NCI-H2196 (cell line): Measurements from ENCODE around the gene ADCY5.
A peak's percentile ranks its signal among the peaks of the same experiment; 100 is the strongest.

Source experiments
- DNase-seq: peaks from one replicate; lab custom pipeline; 2025; ENCODE audit not compliant: unreplicated experiment; lab: John Stamatoyannopoulos, UW

ADCY5 gene

DNA sequence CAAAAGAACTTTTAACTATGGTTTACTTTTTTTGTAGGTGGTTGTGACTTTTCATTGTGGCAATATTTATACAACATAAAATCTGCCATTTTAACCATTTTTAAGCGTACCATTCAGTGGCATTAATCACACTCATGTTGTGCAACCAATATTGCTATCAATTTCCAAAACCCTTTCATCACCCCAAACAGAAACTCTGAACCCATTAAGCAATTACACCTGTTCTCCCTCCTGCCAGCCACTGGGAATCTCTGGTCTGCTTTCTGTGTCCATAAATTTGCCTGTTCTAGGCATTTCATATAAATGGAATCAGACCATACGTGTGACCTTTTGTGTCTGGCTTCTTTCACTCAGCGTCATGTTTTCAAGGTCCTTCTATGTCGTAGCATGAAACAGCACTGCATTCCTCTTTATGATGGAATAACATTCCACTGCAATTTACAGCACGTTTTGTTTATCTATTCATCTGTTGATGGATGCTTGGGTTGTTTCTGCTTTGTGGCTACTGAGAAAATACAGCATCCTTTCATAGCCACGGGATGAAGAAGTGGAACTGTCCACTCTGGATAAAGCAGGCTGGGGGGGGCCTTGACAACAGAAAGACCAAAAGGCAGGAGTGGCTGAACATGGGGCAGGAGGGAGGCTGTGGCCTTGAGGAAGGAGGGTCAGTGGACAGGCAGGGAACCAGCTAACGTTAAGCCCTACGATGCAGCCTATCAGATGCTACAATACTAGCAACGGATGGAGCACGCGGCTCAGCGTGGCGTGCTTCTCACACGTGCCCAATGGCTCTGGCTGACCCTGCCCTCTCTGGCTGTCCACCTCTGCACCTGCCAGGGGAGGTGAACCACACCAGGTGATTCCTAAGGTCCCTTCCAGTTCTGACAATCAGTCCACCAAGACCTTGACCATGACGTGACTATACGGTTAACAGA, 136.3 kb downstream of the ADCY5 start:
- no peak for DNase-seq

DNA sequence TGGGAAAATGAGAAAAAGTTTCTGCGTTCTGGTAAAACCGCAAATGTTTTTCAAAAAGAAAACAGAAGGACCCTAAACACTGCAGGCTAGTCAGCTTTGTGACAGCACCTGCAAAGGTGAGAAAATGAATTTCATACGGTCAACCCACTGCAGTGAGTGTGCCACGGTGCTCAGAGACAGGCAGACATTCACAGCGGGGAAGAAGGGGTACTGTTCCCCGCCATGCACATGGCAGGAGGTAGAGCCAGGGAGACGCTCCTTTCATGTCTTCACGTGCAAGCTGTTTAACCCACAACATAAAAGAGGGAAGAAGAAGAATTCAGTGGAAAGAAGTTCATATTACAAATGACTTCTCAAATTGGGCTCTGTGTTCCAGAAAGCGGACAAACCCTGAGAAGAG, 137.7 kb downstream of the ADCY5 start:
- no peak for DNase-seq

- peak; percentile 20 for DNase-seq
Observed at GRCh38 chr3:123310741-123311140, 138.1 kb downstream of the ADCY5 start.

DNA sequence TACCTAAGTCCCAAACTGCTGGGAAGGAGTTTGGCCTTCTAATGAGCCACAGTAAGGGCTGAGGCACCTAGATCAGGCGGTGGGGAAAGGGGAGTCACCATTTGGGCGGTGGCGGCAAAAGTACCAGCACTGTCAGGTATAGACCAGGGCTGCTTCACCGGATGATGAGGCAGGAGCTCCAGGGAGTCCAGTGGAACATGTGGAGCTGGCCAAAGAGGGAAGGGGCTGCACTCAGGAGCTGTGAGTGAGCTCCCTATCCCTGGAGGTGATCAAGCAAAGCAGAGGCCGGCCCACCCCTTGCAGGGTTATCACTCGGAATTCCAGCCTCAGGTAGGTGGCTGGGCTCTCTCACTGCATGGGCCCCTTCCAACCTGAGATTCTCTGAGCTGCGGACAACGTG, 138.7 kb downstream of the ADCY5 start:
- DNase-seq, result no peak

- no peak for DNase-seq
Observed at GRCh38 chr3:123307064-123307463, 141.8 kb downstream of the ADCY5 start.

DNA sequence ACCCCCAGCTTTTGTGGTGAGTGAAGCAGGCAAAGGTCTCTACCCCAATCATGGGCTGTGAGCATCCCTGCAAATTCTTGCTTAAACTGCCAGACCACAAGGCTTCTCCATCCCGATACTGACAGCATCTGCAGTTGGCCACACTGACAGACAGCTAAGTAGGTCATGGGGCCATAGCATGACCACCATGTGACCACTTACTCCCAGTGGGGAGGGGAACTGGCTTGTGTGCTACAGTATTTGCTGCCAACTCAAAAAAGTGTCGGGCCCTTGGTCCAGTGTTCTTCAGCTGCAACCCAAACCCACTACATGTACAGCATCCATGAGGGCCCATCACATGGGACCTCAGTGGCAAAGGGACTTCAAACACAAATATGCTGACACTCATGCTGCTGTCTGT, 143.7 kb downstream of the ADCY5 start:
- DNase-seq, result no peak

DNA sequence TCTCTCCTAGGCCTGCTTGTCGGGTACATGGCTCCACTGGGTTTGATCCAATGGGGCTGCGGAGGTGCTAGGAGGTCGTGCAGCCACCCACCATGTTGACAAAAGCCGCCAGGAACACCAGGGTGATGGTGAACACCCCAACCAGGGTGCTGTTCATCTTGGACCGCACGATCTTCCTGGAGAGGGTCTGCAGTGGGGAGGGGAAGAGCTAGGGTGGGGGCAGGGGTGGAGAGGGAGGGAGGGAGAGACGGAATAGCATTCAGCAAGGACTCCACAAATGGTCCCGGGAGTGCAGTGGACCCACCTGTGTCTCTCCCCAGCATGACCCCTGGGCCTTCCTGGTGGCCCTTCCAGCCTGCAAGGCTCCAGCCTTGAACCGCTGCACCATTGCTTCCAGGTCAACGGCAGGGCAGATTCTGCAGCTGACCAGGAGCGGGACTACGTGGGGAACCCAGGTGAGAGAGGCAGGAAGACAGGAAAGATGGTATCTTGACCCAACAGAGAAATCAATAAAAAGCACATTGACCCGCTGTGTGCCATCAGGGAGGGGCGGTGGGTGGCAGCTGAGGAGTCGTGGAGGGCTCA, 144.8 kb downstream of the ADCY5 start:
- no peak for DNase-seq

DNA sequence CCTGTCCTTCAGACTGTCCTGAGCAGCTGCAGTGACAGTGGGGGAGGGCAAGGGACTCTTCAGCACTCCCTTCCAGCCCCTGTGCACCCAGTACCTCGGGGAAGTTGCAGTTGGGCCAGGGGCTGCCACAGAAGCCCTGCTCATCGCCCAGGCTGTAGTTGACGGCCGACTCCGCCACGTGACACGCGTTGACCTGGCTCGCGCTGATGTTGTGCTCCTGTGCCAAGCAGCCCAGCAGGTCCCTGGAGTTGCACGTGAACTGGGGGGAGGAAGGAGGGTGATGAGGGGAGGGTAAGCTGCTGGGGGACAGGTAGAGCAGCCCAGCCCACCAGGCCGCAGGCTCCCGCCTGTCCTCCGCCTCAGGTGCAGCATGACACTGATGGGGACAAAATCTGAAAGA, 145.9 kb downstream of the ADCY5 start:
- DNase-seq, result no peak

- DNase-seq, result no peak
Observed at GRCh38 chr3:123301331-123302184, 147.3 kb downstream of the ADCY5 start.

DNA sequence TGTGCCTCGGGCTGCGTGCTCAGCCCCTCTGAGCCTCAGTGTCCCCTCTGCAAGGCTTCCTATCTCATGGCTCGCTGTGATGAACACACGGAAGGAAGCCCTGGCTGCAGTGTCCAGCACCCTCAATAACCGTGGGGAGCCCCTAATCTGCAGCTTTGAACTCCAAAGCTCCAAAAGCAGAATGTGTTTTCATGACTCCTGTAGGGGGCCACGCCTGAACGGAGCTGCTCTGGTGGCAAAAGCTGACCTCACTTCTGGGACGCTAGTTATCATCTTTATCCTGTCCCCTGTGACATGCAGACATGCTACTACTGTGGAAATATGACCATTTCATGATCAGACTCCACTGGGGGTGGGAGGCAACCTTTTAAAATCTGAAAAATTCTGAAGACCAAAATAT, 148.3 kb downstream of the ADCY5 start:
- no peak for DNase-seq

DNA sequence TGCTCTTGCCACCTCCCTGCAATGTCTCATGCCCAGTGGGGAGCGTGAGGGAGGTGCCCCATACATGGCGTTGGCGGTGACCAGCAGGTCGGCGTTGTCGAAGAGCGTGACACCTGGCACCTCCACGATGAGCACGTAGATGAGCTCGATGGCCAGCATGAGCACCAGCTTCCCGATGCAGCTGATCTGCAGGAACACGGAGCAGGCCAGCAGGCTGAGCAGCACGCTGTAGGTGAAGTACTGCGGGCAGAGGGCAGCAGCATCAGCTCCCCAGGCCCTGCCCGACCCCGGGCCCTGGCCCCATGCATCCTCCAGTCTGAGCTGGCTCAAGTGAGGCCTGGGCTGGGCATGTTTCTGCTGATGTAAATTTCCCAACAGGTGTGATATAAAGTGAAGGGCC, 148.8 kb downstream of the ADCY5 start:
- no peak for DNase-seq

DNA sequence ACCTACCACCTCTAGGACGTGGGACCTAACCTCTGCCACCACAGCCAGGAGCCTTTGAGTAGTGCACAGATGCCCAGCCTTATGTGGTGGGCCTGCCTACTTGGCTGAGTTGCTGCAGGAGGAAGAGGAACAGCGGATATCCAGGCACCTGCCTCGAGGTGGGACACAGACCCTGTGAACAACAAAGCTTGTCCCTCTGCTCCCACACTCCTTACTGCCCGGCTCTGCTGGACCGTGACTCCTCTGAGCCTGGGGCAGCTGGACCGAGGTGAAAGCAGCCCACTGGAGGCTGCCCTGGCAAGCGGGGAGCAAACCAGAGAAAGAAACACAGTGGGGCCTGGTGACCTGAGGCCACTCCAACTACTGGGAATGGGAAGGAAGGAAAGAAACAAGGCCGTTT, 149.3 kb downstream of the ADCY5 start:
- DNase-seq, result no peak

DNA sequence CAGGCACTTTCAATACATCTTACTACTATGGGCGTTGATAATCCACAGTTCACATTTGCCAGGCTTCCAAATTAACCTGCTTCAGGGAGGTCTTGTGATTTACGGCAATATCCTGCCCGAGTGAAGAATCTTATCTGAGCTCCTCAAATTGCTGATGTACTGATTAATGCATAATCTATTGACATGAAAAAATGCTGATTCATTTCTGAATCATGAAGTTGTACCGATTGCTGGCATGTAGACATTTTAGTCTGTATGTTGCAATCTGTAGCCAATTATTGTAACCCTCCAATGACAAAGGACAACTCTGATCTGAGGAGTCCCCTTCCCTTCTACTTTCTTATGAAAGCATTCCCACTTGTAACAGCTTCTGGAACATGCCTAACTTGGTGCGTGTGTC, 150.0 kb downstream of the ADCY5 start:
- no peak for DNase-seq

DNA sequence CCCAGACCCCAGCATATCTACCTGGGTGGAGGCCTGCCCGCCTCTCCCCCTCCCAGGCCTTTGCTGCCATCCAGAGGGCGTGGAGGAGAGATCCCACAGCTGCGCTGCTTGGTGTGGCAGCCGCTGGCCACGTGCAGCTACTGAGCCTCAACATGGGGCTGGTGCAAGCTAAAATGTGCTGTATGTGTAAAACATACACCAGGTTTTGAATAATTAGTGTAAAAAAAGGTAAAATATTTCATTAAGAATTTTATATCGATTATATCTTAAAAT, 151.3 kb downstream of the ADCY5 start:
- DNase-seq, result no peak

GRCh38 chr3:123296836-123297626, 151.9 kb downstream of the ADCY5 start:
- no peak for DNase-seq

DNA sequence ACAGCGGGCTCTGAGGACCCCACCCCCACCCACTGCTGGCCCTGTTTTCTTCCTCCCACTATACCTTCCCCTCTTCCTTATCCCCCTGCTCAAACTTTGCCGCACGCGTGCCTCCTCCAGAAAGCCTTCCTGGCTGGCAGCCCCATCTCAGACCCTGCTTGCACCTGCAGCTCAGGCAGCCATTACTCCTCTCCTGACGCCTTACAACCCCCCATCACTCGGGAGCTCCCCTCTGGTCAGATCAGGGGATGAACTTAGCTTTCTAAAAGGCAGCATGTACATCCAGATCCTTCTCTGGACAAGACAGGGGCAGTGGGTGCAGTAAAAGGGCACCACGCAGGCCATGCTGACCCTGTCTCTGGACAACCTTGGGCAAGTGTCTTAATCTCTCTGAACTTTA, 152.6 kb downstream of the ADCY5 start:
- DNase-seq, result no peak

DNA sequence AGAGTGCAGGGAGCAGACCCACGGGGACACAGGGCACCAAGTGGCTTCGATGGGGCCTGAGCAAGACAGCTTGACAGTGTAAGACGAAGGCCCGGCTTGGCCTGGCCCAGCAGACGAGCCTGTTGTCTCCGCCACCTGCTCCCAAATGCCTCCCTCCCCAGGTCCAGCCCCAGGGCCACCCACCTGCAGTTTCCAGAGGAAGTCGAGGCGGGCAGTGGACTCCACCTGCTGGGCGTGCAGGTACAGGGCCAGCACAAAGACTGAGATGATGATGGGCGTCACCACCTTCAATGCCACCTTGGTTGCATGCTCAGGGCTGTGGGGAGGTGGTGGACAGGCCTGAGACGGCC, 153.0 kb downstream of the ADCY5 start:
- no peak for DNase-seq

DNA sequence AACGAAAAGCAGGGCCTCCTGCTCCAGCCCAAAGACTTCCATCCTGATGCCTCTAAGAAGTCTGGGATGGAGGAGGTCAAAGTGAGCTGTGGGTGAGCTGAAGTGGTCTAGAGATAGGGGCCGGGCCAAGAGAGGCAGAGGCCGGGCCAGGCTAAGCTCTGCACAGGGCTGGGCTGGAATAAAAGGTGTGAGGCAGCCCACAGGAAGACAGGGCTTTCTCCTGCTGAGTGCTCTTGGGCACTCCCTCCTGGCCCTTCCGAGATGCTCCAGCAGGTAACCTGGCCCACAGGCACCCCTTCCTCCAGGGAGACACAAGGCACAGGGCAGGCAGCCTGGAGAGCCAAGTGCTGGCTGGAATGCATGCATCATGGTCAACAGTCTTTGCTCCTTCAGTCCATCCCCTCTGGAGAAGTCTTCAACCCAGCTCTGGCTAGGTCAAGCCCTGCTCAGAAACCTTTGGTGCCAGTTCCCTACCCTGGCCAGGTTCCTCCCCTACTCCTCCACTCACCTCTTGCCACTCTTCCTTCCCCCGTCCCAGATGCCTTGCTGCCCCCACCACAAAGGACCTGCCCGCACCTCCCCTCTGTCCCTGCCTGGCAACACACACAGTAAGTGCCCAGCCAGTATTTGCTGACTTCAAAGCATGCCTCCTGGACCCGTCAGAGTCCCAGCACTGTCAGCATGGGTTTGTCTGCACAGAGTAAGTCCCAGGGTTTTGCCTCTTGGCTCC, 153.6 kb downstream of the ADCY5 start:
- DNase-seq, result no peak

DNA sequence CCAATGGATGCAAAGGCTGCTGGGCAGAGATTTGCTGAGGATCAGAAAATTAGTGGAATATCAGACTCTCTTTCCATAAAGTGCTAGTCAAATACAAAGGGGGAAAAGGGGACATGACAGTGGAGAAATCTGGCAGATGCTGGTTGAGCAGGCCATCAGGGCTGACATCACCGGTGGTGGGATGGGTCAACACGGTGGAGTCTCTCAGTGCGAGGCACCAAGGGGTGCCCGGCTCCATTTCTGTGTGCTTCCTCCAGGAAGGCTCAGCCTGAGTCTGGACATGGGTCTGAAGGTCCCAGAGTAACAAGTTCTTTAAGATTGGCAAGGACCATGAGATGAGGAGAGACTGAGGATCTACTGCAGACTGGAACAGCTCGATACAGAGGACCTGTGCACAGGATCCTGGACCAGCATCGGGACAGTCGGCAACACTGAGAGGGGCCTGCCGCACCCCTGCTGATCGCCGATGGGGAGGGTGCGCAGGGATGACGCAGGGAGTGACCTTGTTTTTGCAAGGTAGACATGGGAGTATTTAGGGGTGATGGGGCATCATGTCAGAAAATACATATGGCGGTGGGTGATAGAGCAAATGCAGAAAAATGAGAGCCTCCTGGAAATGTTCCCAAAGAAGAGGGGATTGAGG, 154.5 kb downstream of the ADCY5 start:
- no peak for DNase-seq
